Gastrocnemius medialis (tissue), 4 donors: ENCODE measurements around the gene PACS1. TPM values are rescaled to one million over a fixed set of nuclear protein-coding genes. Genes with fewer than 3 reads are reported as not detected.
"Not testable (repeated sequence)": the region's sequence is repeated elsewhere in the genome, so short reads cannot be mapped to it uniquely, and the experiment has no call there.

ENCODE experiments used
- ATAC-seq, 2 donors: fragments of 150-250 bp; one replicate each; pipeline ENCODE4 v1.9.1; 2016
- DNase-seq, 2 donors: peaks; one replicate each; pipeline ENCODE4 v3.0.0-alpha.2; 2019
- H3K27ac ChIP-seq, 4 donors: fragments of 200-600 bp; sonication (generic); 1 replicate in 1 of 4; 2 replicates in 3 of 4; pipeline ENCODE4 v1.5.1; 2016 to 2018; ENCODE audit warnings: mild to moderate bottlenecking in 2 of 4, moderate library complexity in 1 of 4
- H3K27me3 ChIP-seq, 3 donors: fragments of 200-600 bp; sonication (generic) in 2 of 3; 1 replicate in 1 of 3; 2 replicates in 2 of 3; pipeline versions ENCODE4 v1.5.1 to v1.6.0; 2016 to 2019; ENCODE audit warnings: mild to moderate bottlenecking in 1 of 3, moderate library complexity in 1 of 3
- H3K36me3 ChIP-seq, 2 donors: fragments of 200-600 bp; sonication (generic) in 1 of 2; one replicate each; pipeline ENCODE4 v1.5.1; 2017 to 2018
- H3K4me1 ChIP-seq, 2 donors: fragments of 200-600 bp; sonication (generic) in 1 of 2; one replicate each; pipeline ENCODE4 v1.5.1; 2016 to 2017; ENCODE audit warnings: mild to moderate bottlenecking in 2 of 2
- H3K4me3 ChIP-seq, 4 donors: fragments of 200-600 bp; sonication (generic) in 3 of 4; 1 replicate in 1 of 4; 2 replicates in 3 of 4; pipeline ENCODE4 v1.5.1; 2016 to 2019; ENCODE audit warnings: mild to moderate bottlenecking in 2 of 4
- H3K9me3 ChIP-seq, 3 donors: fragments of 200-600 bp; sonication (generic) in 2 of 3; 1 replicate in 1 of 3; 2 replicates in 2 of 3; pipeline ENCODE4 v1.5.1; 2016 to 2019
- POLR2A ChIP-seq, 2 donors: fragments of 450-650 bp; IDR thresholded peaks; one replicate each; pipeline ENCODE4 v1.6.1; 2017; ENCODE audit warnings: antibody characterized with exemption in 2 of 2, mild to moderate bottlenecking in 2 of 2, moderate library complexity in 2 of 2
- in situ Hi-C, 4 donors: fragments of 200-750 bp; cut with MboI; loops; one replicate each; pipeline versions ENCODE4 v1.15.0 to v1.8.0; 2017; ENCODE audit warnings: low sequenced_read_pairs in 4 of 4
- intact Hi-C: fragments of 100-400 bp; cut with DNase I; formaldehyde crosslinking; loops from one replicate; pipeline ENCODE4 v1.15.1; 2023; ENCODE audit warnings: low total_unique reads
- total RNA-seq, 4 donors: library from RNA; depleted of rRNA; stranded (reverse); fragments of >200 nt; gene quantifications; one replicate each; pipeline versions ENCODE4 v1.1.0 to v1.2.3, GENCODE V29; 2016
- TF ChIP-seq, protein P1 (sequence below), 5 experiments: fragments of 450-650 bp in 3 of 5; fragments of 200-600 bp in 2 of 5; sonication (generic) in 2 of 5; IDR thresholded peaks in 4 of 5; conservative IDR thresholded peaks in 1 of 5; 1 replicate in 4 of 5; 2 replicates in 1 of 5; pipeline ENCODE4 v1.5.1; 2016 to 2019; ENCODE audit warnings: antibody characterized with exemption in 5 of 5, mild to moderate bottlenecking in 3 of 5, moderate library complexity in 3 of 5

The PACS1 gene
- total RNA-seq, 4 donors from 2014 or later, result 6.6 to 20.4 (median 16.9) TPM

DNA sequence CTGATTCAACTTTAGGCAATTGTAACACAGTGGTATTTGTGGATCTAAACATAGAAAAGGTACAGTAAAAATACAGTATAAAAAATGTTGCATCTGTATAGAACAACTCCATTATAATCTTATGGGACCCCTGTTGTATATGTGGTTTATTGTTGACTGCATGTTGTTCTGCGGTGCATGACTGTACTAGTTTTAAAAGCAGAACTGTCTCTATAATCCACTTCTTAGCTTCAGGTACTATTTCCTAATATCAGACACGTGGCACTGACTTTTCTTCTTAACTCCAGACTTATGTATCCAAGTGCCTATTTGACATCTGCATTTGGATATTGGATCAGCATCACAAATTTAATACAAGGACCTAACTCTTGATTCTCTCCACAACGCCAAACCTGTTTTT is 41.1 kb downstream of the PACS1 start:
- DNase-seq, result no peak
- no peak for ATAC-seq
- Histone ChIP-seq H3K9me3 (no peaks in the 10 kb centered on the region), H3K4me3 (no peak overlapping the region), H3K4me1 (peaks cover 0 to 22% of the 10 kb centered on the region in 2 donors), H3K27me3 (no peaks in the 10 kb centered on the region), H3K36me3 (no peaks in the 10 kb centered on the region), H3K27ac (no peak overlapping the region)
- intact Hi-C loops (no loop called here), in situ Hi-C loops (no loop called here)
- no peak for TF ChIP-seq POLR2A (IDR thresholded peaks at IDR 0.05)

DNA sequence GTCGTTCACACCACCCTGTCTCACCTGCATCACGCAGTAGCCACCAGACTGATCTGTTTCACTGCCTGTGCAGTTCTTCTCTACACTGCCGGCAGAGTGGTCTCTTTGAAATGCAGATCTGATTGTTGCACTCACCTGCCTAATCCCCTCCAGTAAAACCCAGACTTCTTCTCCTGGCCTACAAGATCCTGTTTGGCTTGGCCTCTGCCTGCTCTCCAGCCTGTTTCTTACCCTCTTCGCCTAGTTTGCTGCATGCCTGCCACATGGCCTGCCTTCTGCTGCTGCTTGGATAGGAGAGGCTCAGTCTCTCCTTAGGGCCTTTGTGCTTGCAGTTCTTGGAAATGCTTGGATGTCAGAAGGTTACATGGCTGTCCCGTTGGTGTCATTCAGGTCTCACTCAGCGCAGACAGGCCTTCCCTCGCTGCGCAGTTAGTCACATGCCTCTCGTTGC is 42.0 kb downstream of the PACS1 start:
- H3K9me3 ChIP-seq, result no peaks in the 10 kb centered on the region
- H3K27ac ChIP-seq, result no peak overlapping the region
- intact Hi-C loops, result no loop called here
- H3K27me3 ChIP-seq, result no peaks in the 10 kb centered on the region
- no peak overlapping the region for H3K4me3 ChIP-seq
- TF ChIP-seq POLR2A (IDR thresholded peaks at IDR 0.05), result no peak
- TF ChIP-seq, protein P1, sequence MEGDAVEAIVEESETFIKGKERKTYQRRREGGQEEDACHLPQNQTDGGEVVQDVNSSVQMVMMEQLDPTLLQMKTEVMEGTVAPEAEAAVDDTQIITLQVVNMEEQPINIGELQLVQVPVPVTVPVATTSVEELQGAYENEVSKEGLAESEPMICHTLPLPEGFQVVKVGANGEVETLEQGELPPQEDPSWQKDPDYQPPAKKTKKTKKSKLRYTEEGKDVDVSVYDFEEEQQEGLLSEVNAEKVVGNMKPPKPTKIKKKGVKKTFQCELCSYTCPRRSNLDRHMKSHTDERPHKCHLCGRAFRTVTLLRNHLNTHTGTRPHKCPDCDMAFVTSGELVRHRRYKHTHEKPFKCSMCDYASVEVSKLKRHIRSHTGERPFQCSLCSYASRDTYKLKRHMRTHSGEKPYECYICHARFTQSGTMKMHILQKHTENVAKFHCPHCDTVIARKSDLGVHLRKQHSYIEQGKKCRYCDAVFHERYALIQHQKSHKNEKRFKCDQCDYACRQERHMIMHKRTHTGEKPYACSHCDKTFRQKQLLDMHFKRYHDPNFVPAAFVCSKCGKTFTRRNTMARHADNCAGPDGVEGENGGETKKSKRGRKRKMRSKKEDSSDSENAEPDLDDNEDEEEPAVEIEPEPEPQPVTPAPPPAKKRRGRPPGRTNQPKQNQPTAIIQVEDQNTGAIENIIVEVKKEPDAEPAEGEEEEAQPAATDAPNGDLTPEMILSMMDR (IDR thresholded peaks at IDR 0.05 in 4 of 5, conservative IDR thresholded peaks at IDR 0.05 in 1 of 5), result no peak
- no peaks in the 10 kb centered on the region for H3K36me3 ChIP-seq
- ATAC-seq (no peak), DNase-seq (no peak)
- H3K4me1 ChIP-seq, result peaks cover 0 to 22% of the 10 kb centered on the region in 2 donors
- in situ Hi-C loops, result no loop called here

DNA sequence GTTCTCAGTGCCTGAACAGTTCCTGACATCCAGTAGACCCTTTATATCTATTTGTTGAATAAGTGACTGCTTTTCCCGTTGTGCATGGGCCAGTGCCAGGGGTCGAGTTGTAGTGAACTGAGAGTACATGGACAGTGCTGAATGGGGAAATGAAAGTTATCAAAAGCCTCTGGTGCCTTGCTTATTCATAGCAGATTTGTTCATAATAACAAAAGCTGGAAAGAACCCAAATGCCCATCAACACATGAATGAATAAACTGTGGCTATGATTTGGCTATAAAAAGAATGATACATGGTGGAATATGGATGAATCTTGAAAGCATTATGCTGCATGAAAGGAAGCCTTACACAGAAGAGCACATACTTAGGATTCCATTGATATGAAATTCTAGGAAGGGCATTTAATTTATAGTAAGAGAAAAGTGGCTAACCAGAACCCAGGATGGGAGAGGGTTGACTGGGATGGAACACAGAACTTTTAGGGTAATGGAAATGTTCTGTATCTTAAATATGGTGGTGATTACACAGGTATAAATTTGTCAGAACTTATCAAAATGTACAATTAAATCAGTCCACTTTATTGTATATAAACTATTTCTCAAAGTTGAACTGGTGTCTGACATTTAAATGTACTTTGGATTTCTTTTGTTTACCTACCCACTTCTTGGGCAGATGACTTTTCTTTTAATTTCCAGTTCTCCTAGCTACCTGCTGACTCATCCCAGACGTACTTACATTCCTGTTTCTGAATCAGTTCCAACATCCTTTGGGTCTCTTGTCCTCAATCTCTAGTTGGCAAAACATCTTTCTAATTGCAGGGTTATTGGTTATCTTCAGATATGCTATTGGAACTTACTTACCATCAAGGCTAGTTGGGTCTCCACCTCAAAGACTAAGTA is 42.8 kb downstream of the PACS1 start:
- H3K27ac ChIP-seq, result no peak overlapping the region
- in situ Hi-C loops, result no loop called here
- no peak for DNase-seq

DNA sequence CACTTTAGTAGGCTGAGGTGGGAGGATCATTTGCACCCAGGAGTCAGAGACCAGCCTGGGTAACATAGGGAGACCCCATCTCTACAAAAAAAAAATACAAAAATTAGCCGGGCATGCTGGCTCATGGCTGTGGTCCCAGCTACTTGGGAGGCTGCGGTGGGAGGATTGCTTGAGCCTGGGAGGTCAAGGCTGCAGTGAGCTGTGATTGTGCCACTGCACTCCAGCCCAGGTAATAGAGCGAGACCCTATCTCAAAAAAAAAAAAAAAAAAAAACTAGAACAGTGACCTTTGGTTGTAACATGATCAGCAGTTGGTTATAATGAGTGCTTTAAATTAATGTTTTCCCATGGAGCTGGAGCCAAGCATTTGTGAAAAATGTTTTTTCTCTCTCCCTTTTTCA is 44.9 kb downstream of the PACS1 start:
- in situ Hi-C loops, ATAC-seq, DNase-seq, H3K9me3 ChIP-seq, H3K27ac ChIP-seq, H3K4me3 ChIP-seq, H3K36me3 ChIP-seq, intact Hi-C loops, H3K27me3 ChIP-seq: not testable (repeated sequence)
- H3K4me1 ChIP-seq, result peaks cover 4 to 22% of the 10 kb centered on the region in 2 donors

More for the DNA sequence above, 42.8 kb downstream of the PACS1 start:
- ATAC-seq, result no peak
- intact Hi-C loops, result no loop called here
- no peak for TF ChIP-seq POLR2A (IDR thresholded peaks at IDR 0.05)
- TF ChIP-seq, protein P1 (IDR thresholded peaks at IDR 0.05 in 4 of 5, conservative IDR thresholded peaks at IDR 0.05 in 1 of 5), result no peak
- Histone ChIP-seq H3K4me3 (no peak overlapping the region), H3K36me3 (no peaks in the 10 kb centered on the region), H3K27me3 (no peaks in the 10 kb centered on the region), H3K4me1 (peaks cover 0 to 22% of the 10 kb centered on the region in 2 donors), H3K9me3 (no peaks in the 10 kb centered on the region)

DNA sequence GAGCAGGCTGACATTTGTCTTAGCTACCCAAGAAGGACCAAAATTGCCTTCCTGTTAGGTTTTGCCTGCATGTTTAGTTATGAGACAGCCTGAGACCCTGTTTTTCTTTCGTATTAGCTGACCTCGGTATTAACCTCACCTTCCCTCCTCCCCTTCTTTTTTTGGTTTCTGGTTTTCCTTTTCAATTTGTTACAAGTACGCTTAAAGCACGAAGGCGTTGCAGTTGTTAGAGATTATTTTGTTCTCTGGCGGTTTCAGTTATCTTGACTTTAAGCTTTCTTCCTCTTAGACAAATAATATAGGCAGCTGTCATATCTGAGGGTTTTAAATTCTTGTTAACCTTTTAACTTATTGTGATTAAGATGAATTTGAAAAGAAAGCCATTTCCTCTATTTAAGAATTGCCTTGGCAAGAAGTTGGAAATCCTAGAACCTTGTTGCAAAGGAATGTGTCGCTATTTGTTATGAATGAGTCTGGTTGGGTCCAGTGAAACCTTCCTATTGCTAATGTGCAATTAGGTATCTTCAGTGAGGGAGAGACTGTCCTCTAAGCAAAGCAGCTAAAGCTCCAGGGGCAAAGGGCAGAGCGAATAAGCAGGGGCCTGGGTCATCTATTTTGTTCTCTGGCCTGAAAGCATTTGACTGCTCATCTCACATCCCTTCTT is 45.7 kb downstream of the PACS1 start:
- Histone ChIP-seq H3K36me3 (no peaks in the 10 kb centered on the region), H3K27me3 (no peaks in the 10 kb centered on the region), H3K4me1 (peaks cover 4 to 22% of the 10 kb centered on the region in 2 donors), H3K9me3 (no peaks in the 10 kb centered on the region), H3K27ac (no peak overlapping the region), H3K4me3 (no peak overlapping the region)
- in situ Hi-C loops (no loop called here), intact Hi-C loops (no loop called here)
- DNase-seq (no peak), ATAC-seq (no peak)
- no peak for TF ChIP-seq POLR2A (IDR thresholded peaks at IDR 0.05)
- TF ChIP-seq, protein P1 (IDR thresholded peaks at IDR 0.05 in 4 of 5, conservative IDR thresholded peaks at IDR 0.05 in 1 of 5), result no peak
